Sigmoid colon (tissue), 4 donors: ENCODE measurements around the gene BTNL8.

ENCODE experiments used
- POLR2AphosphoS5 ChIP-seq, 4 donors: sonication (generic); formaldehyde crosslinking; IDR thresholded peaks; one replicate each; pipeline ENCODE4 v1.6.1; 2017; ENCODE audit warnings: antibody characterized with exemption in 4 of 4
- TF ChIP-seq, protein P1 (sequence below), 4 experiments: fragments of 450-650 bp in 3 of 4; fragments of 200-600 bp in 1 of 4; IDR thresholded peaks; one replicate each; pipeline ENCODE4 v1.5.1; 2016 to 2019; ENCODE audit warnings: antibody characterized with exemption in 4 of 4, mild to moderate bottlenecking in 3 of 4, moderate library complexity in 2 of 4

DNA sequence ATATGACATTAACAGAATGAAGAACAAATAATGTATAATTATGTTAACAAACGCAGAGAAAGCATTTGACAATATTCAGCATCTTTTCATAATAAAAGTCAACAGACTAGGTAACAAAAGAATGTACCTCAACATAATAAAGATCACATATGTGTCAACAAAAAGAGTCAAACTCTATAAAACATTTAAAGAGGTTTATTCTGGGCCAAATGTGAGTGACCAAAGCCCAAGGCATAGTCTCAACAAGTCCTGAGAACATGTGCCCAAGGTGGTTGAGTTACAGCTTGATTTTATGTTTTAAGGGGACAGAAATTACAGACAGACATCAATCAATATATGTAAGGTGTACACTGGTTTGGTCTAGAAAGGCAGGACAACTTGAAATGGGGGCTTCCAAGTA is 19.4 kb downstream of the BTNL8 start:
- TF ChIP-seq, protein P1, sequence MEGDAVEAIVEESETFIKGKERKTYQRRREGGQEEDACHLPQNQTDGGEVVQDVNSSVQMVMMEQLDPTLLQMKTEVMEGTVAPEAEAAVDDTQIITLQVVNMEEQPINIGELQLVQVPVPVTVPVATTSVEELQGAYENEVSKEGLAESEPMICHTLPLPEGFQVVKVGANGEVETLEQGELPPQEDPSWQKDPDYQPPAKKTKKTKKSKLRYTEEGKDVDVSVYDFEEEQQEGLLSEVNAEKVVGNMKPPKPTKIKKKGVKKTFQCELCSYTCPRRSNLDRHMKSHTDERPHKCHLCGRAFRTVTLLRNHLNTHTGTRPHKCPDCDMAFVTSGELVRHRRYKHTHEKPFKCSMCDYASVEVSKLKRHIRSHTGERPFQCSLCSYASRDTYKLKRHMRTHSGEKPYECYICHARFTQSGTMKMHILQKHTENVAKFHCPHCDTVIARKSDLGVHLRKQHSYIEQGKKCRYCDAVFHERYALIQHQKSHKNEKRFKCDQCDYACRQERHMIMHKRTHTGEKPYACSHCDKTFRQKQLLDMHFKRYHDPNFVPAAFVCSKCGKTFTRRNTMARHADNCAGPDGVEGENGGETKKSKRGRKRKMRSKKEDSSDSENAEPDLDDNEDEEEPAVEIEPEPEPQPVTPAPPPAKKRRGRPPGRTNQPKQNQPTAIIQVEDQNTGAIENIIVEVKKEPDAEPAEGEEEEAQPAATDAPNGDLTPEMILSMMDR (IDR thresholded peaks at IDR 0.05): no peak
- TF ChIP-seq POLR2AphosphoS5 (IDR thresholded peaks at IDR 0.05): no peak
